Smooth muscle cell (in vitro differentiated cells): ENCODE data around the gene ESR1. TPM values are rescaled to one million over a fixed set of nuclear protein-coding genes. Genes with fewer than 3 reads are reported as not detected.

Experiments used
- DNase-seq: peaks from one replicate; lab custom pipeline; 2025; ENCODE audit not compliant: unreplicated experiment; lab: John Stamatoyannopoulos, UW
- H2AFZ ChIP-seq: fragments of 200-600 bp; sonication (generic); 2 replicates; pipeline ENCODE4 v1.6.0; 2016; ENCODE audit warnings: antibody characterized with exemption, low read depth, mild to moderate bottlenecking
- H3F3A ChIP-seq: fragments of 200-600 bp; sonication (generic); 2 replicates; pipeline ENCODE4 v1.6.0; 2017; ENCODE audit warnings: antibody characterized with exemption, low read depth
- H3K27ac ChIP-seq: fragments of 200-600 bp; sonication (generic); 2 replicates; pipeline ENCODE4 v1.5.1; 2016; ENCODE audit warnings: low read depth, mild to moderate bottlenecking
- H3K27me3 ChIP-seq: fragments of 200-600 bp; sonication (generic); 2 replicates; pipeline ENCODE4 v1.6.1; 2016; ENCODE audit warnings: low read depth, mild to moderate bottlenecking
- H3K36me3 ChIP-seq: fragments of 200-600 bp; sonication (generic); 2 replicates; pipeline ENCODE4 v1.5.1; 2016; ENCODE audit warnings: low read depth
- H3K4me1 ChIP-seq: fragments of 200-600 bp; sonication (generic); 2 replicates; pipeline ENCODE4 v1.5.1; 2016; ENCODE audit warnings: low read depth
- H3K4me2 ChIP-seq: fragments of 200-600 bp; sonication (generic); 2 replicates; pipeline ENCODE4 v1.6.0; 2016; ENCODE audit warnings: mild to moderate bottlenecking
- H3K4me3 ChIP-seq: fragments of 200-600 bp; sonication (generic); 2 replicates; pipeline ENCODE4 v1.5.1; 2016; ENCODE audit warnings: mild to moderate bottlenecking
- H3K79me2 ChIP-seq: fragments of 200-600 bp; sonication (generic); 2 replicates; pipeline ENCODE4 v1.6.0; 2016; ENCODE audit warnings: low read depth, mild to moderate bottlenecking
- H3K9ac ChIP-seq: fragments of 200-600 bp; sonication (generic); 2 replicates; pipeline ENCODE4 v1.6.0; 2016; ENCODE audit warnings: low read depth
- H3K9me3 ChIP-seq: fragments of 200-600 bp; sonication (generic); replicated peaks from 2 replicates; pipeline ENCODE4 v1.5.1; 2016; ENCODE audit warnings: low read depth
- H4K20me1 ChIP-seq: fragments of 200-600 bp; sonication (generic); 2 replicates; pipeline ENCODE4 v1.6.0; 2016; ENCODE audit warnings: low read depth
- WGBS: methylation state at CpG from one replicate; pipeline ENCODE4 v1.1.7; 2016; ENCODE audit warnings: low lambda C conversion rate; 5-methylcytosine and 5-hydroxymethylcytosine counted together
- polyA plus RNA-seq: library from polyadenylated mRNA; unstranded; fragments of >200 nt; fragmentation: Nextera tagmentation; extraction: Ambion mirVana; gene quantifications from 2 replicates; pipeline ENCODE4 v1.2.1, GENCODE V29; 2016
- total RNA-seq: library from RNA; depleted of rRNA; stranded (reverse); fragments of >200 nt; gene quantifications from 2 replicates; pipeline ENCODE4 v1.2.3, GENCODE V29; 2014
- TF ChIP-seq, protein P1 (sequence below): fragments of 200-600 bp; sonication (generic); IDR thresholded peaks from 2 replicates; pipeline ENCODE4 v1.5.1; 2017; ENCODE audit warnings: borderline replicate concordance, mild to moderate bottlenecking, antibody characterized with exemption; ENCODE audit not compliant: insufficient read depth, poor library complexity, severe bottlenecking

The ESR1 gene
- total and polyA plus RNA-seq, 2 experiments from 2014 or later, result 0.16 TPM; not detected in 1

GRCh38 chr6:151916680-151917164, 109.2 kb downstream of the ESR1 start:
- H3K9me3 ChIP-seq, result no peaks in the 10 kb centered on the region
- peak overlapping the region; percentile 75 for H3K27ac ChIP-seq
- no peaks in the 10 kb centered on the region for H3K79me2 ChIP-seq
- H3K4me3 ChIP-seq, result no peak overlapping the region
- H3K4me2 ChIP-seq, result peak overlapping the region; percentile 12
- WGBS, result 50% methylated on average over 3 of the region's 3 CpGs
- no peak overlapping the region for H3K9ac ChIP-seq
- H3K36me3 ChIP-seq, result no peaks in the 10 kb centered on the region
- no peaks in the 10 kb centered on the region for H3K27me3 ChIP-seq
- H3K4me1 ChIP-seq, result no peaks in the 10 kb centered on the region
- TF ChIP-seq, protein P1, sequence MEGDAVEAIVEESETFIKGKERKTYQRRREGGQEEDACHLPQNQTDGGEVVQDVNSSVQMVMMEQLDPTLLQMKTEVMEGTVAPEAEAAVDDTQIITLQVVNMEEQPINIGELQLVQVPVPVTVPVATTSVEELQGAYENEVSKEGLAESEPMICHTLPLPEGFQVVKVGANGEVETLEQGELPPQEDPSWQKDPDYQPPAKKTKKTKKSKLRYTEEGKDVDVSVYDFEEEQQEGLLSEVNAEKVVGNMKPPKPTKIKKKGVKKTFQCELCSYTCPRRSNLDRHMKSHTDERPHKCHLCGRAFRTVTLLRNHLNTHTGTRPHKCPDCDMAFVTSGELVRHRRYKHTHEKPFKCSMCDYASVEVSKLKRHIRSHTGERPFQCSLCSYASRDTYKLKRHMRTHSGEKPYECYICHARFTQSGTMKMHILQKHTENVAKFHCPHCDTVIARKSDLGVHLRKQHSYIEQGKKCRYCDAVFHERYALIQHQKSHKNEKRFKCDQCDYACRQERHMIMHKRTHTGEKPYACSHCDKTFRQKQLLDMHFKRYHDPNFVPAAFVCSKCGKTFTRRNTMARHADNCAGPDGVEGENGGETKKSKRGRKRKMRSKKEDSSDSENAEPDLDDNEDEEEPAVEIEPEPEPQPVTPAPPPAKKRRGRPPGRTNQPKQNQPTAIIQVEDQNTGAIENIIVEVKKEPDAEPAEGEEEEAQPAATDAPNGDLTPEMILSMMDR, result no peak
- no peaks in the 10 kb centered on the region for H4K20me1 ChIP-seq
- H2AFZ ChIP-seq, result peak overlapping the region; percentile 21
- H3F3A ChIP-seq, result no peaks in the 10 kb centered on the region
- DNase-seq, result no peak

DNA sequence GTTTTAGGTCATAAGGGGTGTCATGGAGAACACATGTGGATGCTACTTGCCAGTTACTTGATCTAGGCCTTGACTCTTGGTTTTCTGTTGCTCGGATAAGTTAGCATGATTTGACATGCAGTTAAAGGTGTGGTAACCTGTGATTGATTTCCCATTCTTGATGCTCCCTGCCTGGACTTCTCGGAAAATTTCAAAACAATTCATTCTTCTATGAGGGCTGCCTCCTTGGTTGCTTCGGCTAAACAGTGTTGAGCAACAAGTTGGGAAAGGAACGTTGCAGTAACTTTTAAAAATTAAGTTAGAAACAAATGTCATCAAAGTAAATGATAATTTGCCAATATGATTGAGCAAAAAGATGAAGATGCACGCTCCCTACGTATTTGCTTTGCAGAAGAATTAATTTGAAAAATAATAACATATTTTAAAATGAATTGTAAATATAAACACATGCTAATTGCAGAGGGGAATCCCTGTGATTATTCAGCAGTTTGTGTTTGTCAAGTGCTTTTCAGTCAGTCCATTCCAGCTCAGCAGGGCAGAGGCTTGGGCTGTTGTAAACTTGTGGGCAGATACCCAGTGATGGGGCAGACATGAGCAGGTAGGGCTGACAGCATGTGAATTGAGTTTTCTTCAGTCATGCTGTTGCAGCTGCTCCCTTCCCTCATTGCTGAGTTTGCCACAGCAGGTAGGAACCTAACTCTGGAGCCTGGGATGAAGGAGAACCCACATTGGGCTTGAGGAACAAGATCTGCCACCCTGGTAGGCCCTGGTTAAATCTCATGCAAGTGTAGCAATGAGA, 110.2 kb downstream of the ESR1 start:
- peak overlapping the region; percentile 75 for H3K27ac ChIP-seq
- H3K4me3 ChIP-seq, result no peak overlapping the region
- no peaks in the 10 kb centered on the region for H4K20me1 ChIP-seq
- no peak overlapping the region for H2AFZ ChIP-seq
- no peaks in the 10 kb centered on the region for H3K9me3 ChIP-seq
- no peaks in the 10 kb centered on the region for H3K4me1 ChIP-seq
- no peak overlapping the region for H3K9ac ChIP-seq
- TF ChIP-seq, protein P1, result no peak
- no peaks in the 10 kb centered on the region for H3K27me3 ChIP-seq
- H3K4me2 ChIP-seq, result no peak overlapping the region
- no peak for DNase-seq
- 93% methylated on average over 6 of the region's 6 CpGs for WGBS
- H3K36me3 ChIP-seq, result no peaks in the 10 kb centered on the region
- no peaks in the 10 kb centered on the region for H3F3A ChIP-seq
- no peaks in the 10 kb centered on the region for H3K79me2 ChIP-seq

DNA sequence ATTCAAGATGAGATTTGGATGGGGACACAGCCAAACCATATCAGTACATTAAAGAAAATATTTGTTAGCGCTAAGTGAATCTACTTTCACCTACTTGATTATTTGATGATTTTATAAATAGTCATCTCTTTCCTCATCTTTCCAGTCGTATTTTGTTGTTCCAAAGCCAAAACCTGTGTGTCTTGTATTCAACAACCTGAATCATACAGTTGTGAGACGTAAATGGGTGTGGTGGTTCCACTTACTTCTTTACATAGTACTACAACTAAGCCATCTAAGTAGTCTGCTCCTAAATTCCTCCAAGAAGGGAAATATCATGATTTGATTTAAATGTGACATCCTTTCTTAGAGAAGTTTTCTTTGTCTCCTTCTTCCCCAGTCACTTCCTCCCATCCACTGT, 132.8 kb downstream of the ESR1 start:
- TF ChIP-seq, protein P1, result no peak

More for the DNA sequence above, 132.8 kb downstream of the ESR1 start:
- H3K4me2 ChIP-seq, result no peak overlapping the region
- 89% methylated on average over 3 of the region's 3 CpGs for WGBS
- no peak overlapping the region for H3K9ac ChIP-seq
- H3K79me2 ChIP-seq, result no peaks in the 10 kb centered on the region
- no peaks in the 10 kb centered on the region for H3K4me1 ChIP-seq
- no peaks in the 10 kb centered on the region for H3F3A ChIP-seq
- no peaks in the 10 kb centered on the region for H4K20me1 ChIP-seq
- no peak overlapping the region for H3K4me3 ChIP-seq
- DNase-seq, result no peak
- H2AFZ ChIP-seq, result no peak overlapping the region
- no peaks in the 10 kb centered on the region for H3K36me3 ChIP-seq
- H3K27me3 ChIP-seq, result no peaks in the 10 kb centered on the region
- H3K27ac ChIP-seq, result no peak overlapping the region
- no peaks in the 10 kb centered on the region for H3K9me3 ChIP-seq
